ENCODE measurements around the gene PRKAR1B. TPM values are rescaled to one million over a fixed set of nuclear protein-coding genes. Genes with fewer than 3 reads are reported as not detected.

The PRKAR1B gene
- total RNA-seq, 1 experiment from 2014 or later = 43.3 TPM

- no peak overlapping the region for H2BK20ac ChIP-seq (ENCODE audit: low read depth, low read length, poor library complexity, severe bottlenecking)
- no peak overlapping the region for H2BK5ac ChIP-seq (ENCODE audit: insufficient read length, low read length)
- H2AK5ac ChIP-seq (ENCODE audit: insufficient read length, low read length) = no peak overlapping the region
- Mint-ChIP-seq H3K4me3 (no peak overlapping the region), H3K9me3 (no peaks in the 10 kb centered on the region; a peak in 1 of 5 replicates), H3K27ac (no peak overlapping the region), H3K4me1 (peaks cover 4 to 8% of the 10 kb centered on the region in 2 experiments; a peak in 2 of 4 replicates), H3K36me3 (ENCODE audit: insufficient read depth in 1 of 3, low read depth in 3 of 3) (no peaks in the 10 kb centered on the region), H3K27me3 (ENCODE audit: low read depth) (peaks cover 32% of the 10 kb centered on the region)
- no peak overlapping the region for H3K56ac ChIP-seq (ENCODE audit: insufficient read length, low read depth, low read length)
- no peak overlapping the region for H3K4me2 ChIP-seq (ENCODE audit: insufficient read depth, insufficient read length, low read length)
- no peaks in the 10 kb centered on the region for H3K4me1 ChIP-seq (ENCODE audit: insufficient read depth, low read length)
- H3K9me3 ChIP-seq (ENCODE audit: control insufficient read depth, low read depth, low read length) = no peaks in the 10 kb centered on the region
- no peak overlapping the region for H2BK12ac ChIP-seq (ENCODE audit: insufficient read length, low read depth, low read length)
- H3K4ac ChIP-seq (ENCODE audit: low read depth, low read length) = no peak overlapping the region
- no peak for TF ChIP-seq CTCF (conservative IDR thresholded peaks at IDR 0.05)
- H3K27ac ChIP-seq (ENCODE audit: insufficient read length, low read depth, low read length) = no peak overlapping the region
- H3K23ac ChIP-seq (ENCODE audit: insufficient read length, low read depth, low read length) = no peak overlapping the region
- no peak overlapping the region for H2BK120ac ChIP-seq (ENCODE audit: low read depth, low read length, poor library complexity, severe bottlenecking)
- no CpG with 5 or more reads among the region's 10 CpGs for WGBS (ENCODE audit: extremely low coverage, insufficient read length, low lambda C conversion rate)
- H4K8ac ChIP-seq (replicated peaks; ENCODE audit: insufficient read length, low read depth, low read length) = no peak overlapping the region
- H3K9ac ChIP-seq (ENCODE audit: extremely low read depth, insufficient read length, low read length) = no peak overlapping the region
- H4K20me1 ChIP-seq (ENCODE audit: control insufficient read depth, insufficient read depth, insufficient read length) = no peaks in the 10 kb centered on the region
- no peaks in the 10 kb centered on the region for H3K79me2 ChIP-seq (ENCODE audit: insufficient read depth, low read length)
- no peaks in the 10 kb centered on the region for H3K79me1 ChIP-seq (ENCODE audit: insufficient read depth, low read depth, low read length, poor library complexity, severe bottlenecking)
- H3T11ph ChIP-seq (ENCODE audit: low read length) = no peak overlapping the region
- no peak overlapping the region for H4K91ac ChIP-seq (ENCODE audit: insufficient read length, low read depth, low read length)
- no peak overlapping the region for H3K18ac ChIP-seq (ENCODE audit: insufficient read length, low read depth, low read length)
- no peaks in the 10 kb centered on the region for H3K27me3 ChIP-seq (ENCODE audit: insufficient read depth, low read length)
- H2BK15ac ChIP-seq (ENCODE audit: low read depth, low read length) = no peak overlapping the region
- H2AFZ ChIP-seq (ENCODE audit: low read length) = no peak overlapping the region
- H3K23me2 ChIP-seq (ENCODE audit: insufficient read length, low read depth, low read length, poor library complexity, severe bottlenecking) = no peaks in the 10 kb centered on the region
- H4K5ac ChIP-seq (ENCODE audit: insufficient read length, low read depth, low read length) = no peak overlapping the region
- no peak for DNase-seq
- no peak overlapping the region for H3K14ac ChIP-seq (ENCODE audit: insufficient read depth, low read length)
Measured at GRCh38 chr7:534959-535358, 192.1 kb downstream of the PRKAR1B start.
